Natural killer cell treated with Interleukin-12 subunit alpha and Interleukin-12 subunit beta and Interleukin-15 and Interleukin-18, amount 100 ng/mL, for 72 hours (primary cell): Measurements from ENCODE around the gene RPS14. TPM values are rescaled to one million over a fixed set of nuclear protein-coding genes. Genes with fewer than 3 reads are reported as not detected.
"Not testable (repeated sequence)": the region's sequence is repeated elsewhere in the genome, so short reads cannot be mapped to it uniquely, and the experiment has no call there.

ENCODE experiments used
- ATAC-seq, 2 donors: fragments of 150-1000 bp; cut with Tn5 transposase in 1 of 2; sonication (Bioruptor Pico), chemical (Tn5 transposase) in 1 of 2; 2 replicates each; pipeline ENCODE4 v1.10.0; 2021
- DNase-seq: peaks from one replicate; pipeline ENCODE4 v3.0.0; 2022; ENCODE audit warnings: low spot score
- H3K27ac Mint-ChIP-seq, 2 donors: 1 replicate in 1 of 2; 2 replicates in 1 of 2; pipeline ENCODE4 v1.8.0; 2022; ENCODE audit warnings: mixed read lengths in 2 of 2, mild to moderate bottlenecking in 1 of 2, moderate library complexity in 1 of 2
- H3K27me3 Mint-ChIP-seq, 2 donors: 1 replicate in 1 of 2; 2 replicates in 1 of 2; pipeline ENCODE4 v1.8.0; 2022; ENCODE audit warnings: mixed read lengths in 2 of 2
- H3K36me3 Mint-ChIP-seq: one replicate; pipeline ENCODE4 v1.8.0; 2022; ENCODE audit warnings: mixed read lengths
- H3K4me1 Mint-ChIP-seq, 2 donors: 1 replicate in 1 of 2; 2 replicates in 1 of 2; pipeline ENCODE4 v1.8.0; 2022; ENCODE audit warnings: low read depth in 2 of 2, mixed read lengths in 2 of 2, mild to moderate bottlenecking in 1 of 2
- H3K4me3 Mint-ChIP-seq: one replicate; pipeline ENCODE4 v1.8.0; 2022; ENCODE audit warnings: mixed read lengths
- H3K9me3 Mint-ChIP-seq: 2 replicates; pipeline ENCODE4 v1.8.0; 2022; ENCODE audit warnings: mixed read lengths
- total RNA-seq, 2 donors: library from RNA; stranded (reverse); gene quantifications; one replicate each; pipeline ENCODE4 v1.2.3, GENCODE V29; 2022

The RPS14 gene
- total RNA-seq, 2 donors from 2014 or later, result 1,429 to 1,580 TPM

GRCh38 chr5:150464554-150465012, 15.0 kb upstream of the RPS14 start:
- H3K9me3 Mint-ChIP-seq, result no peaks in the 10 kb centered on the region
- H3K4me1 Mint-ChIP-seq, result peaks cover under 1% of the 10 kb centered on the region in 2 donors
- no peak overlapping the region for H3K4me3 Mint-ChIP-seq
- H3K27me3 Mint-ChIP-seq, result peaks cover 0 to 3% of the 10 kb centered on the region in 2 donors
- ATAC-seq (no peak), DNase-seq (no peak)
- no peaks in the 10 kb centered on the region for H3K36me3 Mint-ChIP-seq
- no peak overlapping the region for H3K27ac Mint-ChIP-seq

GRCh38 chr5:150461231-150461630, 11.7 kb upstream of the RPS14 start:
- ATAC-seq (no peak), DNase-seq (no peak)
- Mint-ChIP-seq H3K4me3 (no peak overlapping the region), H3K36me3 (no peaks in the 10 kb centered on the region), H3K9me3 (no peaks in the 10 kb centered on the region), H3K27ac (no peak overlapping the region), H3K4me1 (peaks cover 12 to 15% of the 10 kb centered on the region in 2 donors), H3K27me3 (no peaks in the 10 kb centered on the region)

GRCh38 chr5:150460781-150461180, 11.2 kb upstream of the RPS14 start:
- no peak overlapping the region for H3K27ac Mint-ChIP-seq
- H3K36me3 Mint-ChIP-seq, result no peaks in the 10 kb centered on the region
- peaks cover 12 to 15% of the 10 kb centered on the region in 2 donors for H3K4me1 Mint-ChIP-seq
- no peak for ATAC-seq
- no peak overlapping the region for H3K4me3 Mint-ChIP-seq
- H3K9me3 Mint-ChIP-seq, result no peaks in the 10 kb centered on the region
- no peak for DNase-seq
- H3K27me3 Mint-ChIP-seq, result no peaks in the 10 kb centered on the region

GRCh38 chr5:150458802-150459557, 9.4 kb upstream of the RPS14 start:
- Mint-ChIP-seq H3K4me3 (no peak overlapping the region), H3K27ac (peak overlapping the region in 1 of 2 donors; percentile 20)

GRCh38 chr5:150457562-150458240, 8.2 kb upstream of the RPS14 start:
- Mint-ChIP-seq H3K9me3 (no peaks in the 10 kb centered on the region), H3K27ac (peak overlapping the region in 1 of 2 donors; percentile 5), H3K4me1 (peaks cover 12 to 15% of the 10 kb centered on the region in 2 donors), H3K27me3 (no peaks in the 10 kb centered on the region), H3K36me3 (no peaks in the 10 kb centered on the region), H3K4me3 (no peak overlapping the region)
- DNase-seq, result no peak
- no peak for ATAC-seq

More at GRCh38 chr5:150458802-150459557, 9.4 kb upstream of the RPS14 start:
- DNase-seq (peak; percentile 82), ATAC-seq (peak; percentile 94 to 95)
- Mint-ChIP-seq H3K4me1 (peaks cover 12 to 15% of the 10 kb centered on the region in 2 donors), H3K27me3 (no peaks in the 10 kb centered on the region), H3K9me3 (no peaks in the 10 kb centered on the region), H3K36me3 (no peaks in the 10 kb centered on the region)

- no peaks in the 10 kb centered on the region for H3K36me3 Mint-ChIP-seq
- H3K9me3 Mint-ChIP-seq, result no peaks in the 10 kb centered on the region
- no peak for DNase-seq
- no peak overlapping the region for H3K27ac Mint-ChIP-seq
- no peaks in the 10 kb centered on the region for H3K27me3 Mint-ChIP-seq
- no peak for ATAC-seq
- peaks cover 12 to 15% of the 10 kb centered on the region in 2 donors for H3K4me1 Mint-ChIP-seq
- H3K4me3 Mint-ChIP-seq, result no peak overlapping the region
Measured at GRCh38 chr5:150457121-150457520, 7.6 kb upstream of the RPS14 start.

- DNase-seq, result no peak
- Mint-ChIP-seq H3K27ac (no peak overlapping the region), H3K4me1 (peaks cover 12 to 15% of the 10 kb centered on the region in 2 donors), H3K27me3 (no peaks in the 10 kb centered on the region), H3K9me3 (no peaks in the 10 kb centered on the region), H3K36me3 (no peaks in the 10 kb centered on the region), H3K4me3 (no peak overlapping the region)
- no peak for ATAC-seq
Measured at GRCh38 chr5:150454492-150455229, 5.1 kb upstream of the RPS14 start.

GRCh38 chr5:150454027-150454426, 4.5 kb upstream of the RPS14 start:
- not testable (repeated sequence) for H3K9me3 Mint-ChIP-seq, H3K27me3 Mint-ChIP-seq, H3K27ac Mint-ChIP-seq, H3K4me1 Mint-ChIP-seq, DNase-seq, H3K36me3 Mint-ChIP-seq, ATAC-seq, H3K4me3 Mint-ChIP-seq

- ATAC-seq, result no peak
- Mint-ChIP-seq H3K4me1 (peaks cover 18 to 19% of the 10 kb centered on the region in 2 donors), H3K4me3 (no peak overlapping the region), H3K27ac (no peak overlapping the region), H3K9me3 (no peaks in the 10 kb centered on the region), H3K36me3 (peaks cover 12% of the 10 kb centered on the region), H3K27me3 (no peaks in the 10 kb centered on the region)
- DNase-seq, result no peak
Measured at GRCh38 chr5:150452914-150453313, 3.4 kb upstream of the RPS14 start.

- Mint-ChIP-seq H3K27me3 (no peaks in the 10 kb centered on the region), H3K27ac (no peak overlapping the region), H3K4me1 (peaks cover 19 to 24% of the 10 kb centered on the region in 2 donors), H3K4me3 (no peak overlapping the region), H3K9me3 (no peaks in the 10 kb centered on the region), H3K36me3 (peaks cover 21% of the 10 kb centered on the region)
- DNase-seq, result no peak
- no peak for ATAC-seq
Measured at GRCh38 chr5:150451594-150451993, 2.1 kb upstream of the RPS14 start.

GRCh38 chr5:150448952-150449516, 505 bp downstream of the RPS14 start:
- H3K4me1 Mint-ChIP-seq, result peaks cover 24 to 32% of the 10 kb centered on the region in 2 donors
- no peak for DNase-seq
- no peaks in the 10 kb centered on the region for H3K27me3 Mint-ChIP-seq
- H3K4me3 Mint-ChIP-seq, result peak overlapping the region; percentile 91
- H3K36me3 Mint-ChIP-seq, result peaks cover 32% of the 10 kb centered on the region
- H3K27ac Mint-ChIP-seq, result peak overlapping the region; percentile 95 to 97
- H3K9me3 Mint-ChIP-seq, result no peaks in the 10 kb centered on the region
- ATAC-seq, result peak; percentile 47 to 61

- ATAC-seq (no peak), DNase-seq (no peak)
- Mint-ChIP-seq H3K27me3 (no peaks in the 10 kb centered on the region), H3K27ac (peak overlapping the region; percentile 95 to 97), H3K4me1 (peaks cover 24 to 36% of the 10 kb centered on the region in 2 donors), H3K9me3 (no peaks in the 10 kb centered on the region), H3K4me3 (peak overlapping the region; percentile 91), H3K36me3 (peaks cover 39% of the 10 kb centered on the region)
Measured at GRCh38 chr5:150448334-150448733, 1.2 kb downstream of the RPS14 start.

GRCh38 chr5:150447188-150447587, 2.4 kb downstream of the RPS14 start:
- peak overlapping the region; percentile 95 to 97 for H3K27ac Mint-ChIP-seq
- H3K9me3 Mint-ChIP-seq, result no peaks in the 10 kb centered on the region
- ATAC-seq, result no peak
- H3K36me3 Mint-ChIP-seq, result peaks cover 41% of the 10 kb centered on the region
- no peaks in the 10 kb centered on the region for H3K27me3 Mint-ChIP-seq
- peaks cover 24 to 38% of the 10 kb centered on the region in 2 donors for H3K4me1 Mint-ChIP-seq
- peak overlapping the region; percentile 91 for H3K4me3 Mint-ChIP-seq
- DNase-seq, result no peak
